ENCODE data around the gene DBH. TPM values are rescaled to one million over a fixed set of nuclear protein-coding genes. Genes with fewer than 3 reads are reported as not detected.

Gene DBH
- total and polyA plus RNA-seq, 2 donors (not counting 3 experiments of a cell fraction or from before 2014, with no cell fraction given), result not detected

GRCh38 chr9:133637451-133638055 lies 1.4 kb downstream of the DBH start:
- ChIA-PET POLR2A (no interaction called here), CTCF (no interaction called here)

More at GRCh38 chr9:133637451-133638055, 1.4 kb downstream of the DBH start:
- intact Hi-C loops (cut with micrococcal nuclease), result no loop called here
- TF ChIP-seq MYC (IDR thresholded peaks at IDR 0.05; ENCODE audit: low read depth, low read length) (no peak), CTCF (IDR thresholded peaks at IDR 0.05; ENCODE audit: extremely low read depth in 1 of 2, insufficient read depth in 1 of 2, low read depth in 1 of 2, low read length in 2 of 2) (no peak), GATA2 (IDR thresholded peaks at IDR 0.05; ENCODE audit: insufficient read depth, insufficient read length, low read depth, low read length) (no peak), FOS (IDR thresholded peaks at IDR 0.05; ENCODE audit: borderline replicate concordance, insufficient read depth, low read length) (no peak), JUN (IDR thresholded peaks at IDR 0.05; ENCODE audit: borderline replicate concordance, insufficient read depth, insufficient read length, low read depth) (no peak), MAX (IDR thresholded peaks at IDR 0.05; ENCODE audit: insufficient read depth, insufficient read length) (no peak), EZH2 (IDR thresholded peaks at IDR 0.05; ENCODE audit: borderline replicate concordance, low read depth, low read length, severe bottlenecking) (no peak), POLR2AphosphoS5 (IDR thresholded peaks at IDR 0.05; ENCODE audit: insufficient read depth, low read depth, low read length) (no peak), POLR2A (IDR thresholded peaks at IDR 0.05; ENCODE audit: low read depth, low read length) (no peak)
- FAIRE-seq, result no peak
- no peaks in the 10 kb centered on the region for H3K36me3 ChIP-seq (ENCODE audit: control insufficient read depth in 2 of 2, extremely low read depth in 1 of 2, insufficient read depth in 2 of 2, low read length in 2 of 2)
- DNase-seq (ENCODE audit: low read depth, low spot score), result no peak
- no peaks in the 10 kb centered on the region for H4K20me1 ChIP-seq (replicated peaks; ENCODE audit: control insufficient read depth, extremely low read depth, insufficient read depth, low read length)
- H2AFZ ChIP-seq (ENCODE audit: low read depth, low read length), result no peak overlapping the region
- H3K27me3 ChIP-seq (ENCODE audit: control insufficient read depth in 2 of 2, insufficient read depth in 2 of 2, low read length in 2 of 2), result no peaks in the 10 kb centered on the region
- H3K79me2 ChIP-seq (ENCODE audit: control insufficient read depth, insufficient read depth, low read length), result no peaks in the 10 kb centered on the region
- H3K9me3 ChIP-seq (replicated peaks; ENCODE audit: control insufficient read depth, insufficient read depth, low read length), result no peaks in the 10 kb centered on the region
- no peak overlapping the region for H3K27ac ChIP-seq (ENCODE audit: insufficient read depth, low read depth, low read length)
- H3K9ac ChIP-seq (replicated peaks; ENCODE audit: extremely low read depth, insufficient read depth, low read length), result no peak overlapping the region
- dilution Hi-C loops (cut with MboI; ENCODE audit: extremely low pct_ligation_motif_present, low sequenced_read_pairs), result no loop called here
- no peaks in the 10 kb centered on the region for H3K4me1 ChIP-seq (ENCODE audit: control insufficient read depth, extremely low read depth, insufficient read depth, low read length)
- H3K4me2 ChIP-seq (ENCODE audit: insufficient read depth, low read length), result no peak overlapping the region
- H3K4me3 ChIP-seq (replicated peaks in 1 of 3; ENCODE audit: insufficient read depth in 1 of 3, low read depth in 1 of 3, low read length in 3 of 3), result no peak overlapping the region
- no TSS peak for BruUV-seq (replicated peaks)
- H3K9me1 ChIP-seq (replicated peaks; ENCODE audit: control insufficient read depth, extremely low read depth, insufficient read depth, low read length), result no peaks in the 10 kb centered on the region

Data from endothelial cell of umbilical vein (primary cell).